Measurements from ENCODE around the gene PHLDB1. TPM values are rescaled to one million over a fixed set of nuclear protein-coding genes. Genes with fewer than 3 reads are reported as not detected.
"Not testable (repeated sequence)": the region's sequence is repeated elsewhere in the genome, so short reads cannot be mapped to it uniquely, and the experiment has no call there.

The PHLDB1 gene
- 100 to 1,000 TPM; 104 to 150 (median 109) TPM for total RNA-seq

DNA sequence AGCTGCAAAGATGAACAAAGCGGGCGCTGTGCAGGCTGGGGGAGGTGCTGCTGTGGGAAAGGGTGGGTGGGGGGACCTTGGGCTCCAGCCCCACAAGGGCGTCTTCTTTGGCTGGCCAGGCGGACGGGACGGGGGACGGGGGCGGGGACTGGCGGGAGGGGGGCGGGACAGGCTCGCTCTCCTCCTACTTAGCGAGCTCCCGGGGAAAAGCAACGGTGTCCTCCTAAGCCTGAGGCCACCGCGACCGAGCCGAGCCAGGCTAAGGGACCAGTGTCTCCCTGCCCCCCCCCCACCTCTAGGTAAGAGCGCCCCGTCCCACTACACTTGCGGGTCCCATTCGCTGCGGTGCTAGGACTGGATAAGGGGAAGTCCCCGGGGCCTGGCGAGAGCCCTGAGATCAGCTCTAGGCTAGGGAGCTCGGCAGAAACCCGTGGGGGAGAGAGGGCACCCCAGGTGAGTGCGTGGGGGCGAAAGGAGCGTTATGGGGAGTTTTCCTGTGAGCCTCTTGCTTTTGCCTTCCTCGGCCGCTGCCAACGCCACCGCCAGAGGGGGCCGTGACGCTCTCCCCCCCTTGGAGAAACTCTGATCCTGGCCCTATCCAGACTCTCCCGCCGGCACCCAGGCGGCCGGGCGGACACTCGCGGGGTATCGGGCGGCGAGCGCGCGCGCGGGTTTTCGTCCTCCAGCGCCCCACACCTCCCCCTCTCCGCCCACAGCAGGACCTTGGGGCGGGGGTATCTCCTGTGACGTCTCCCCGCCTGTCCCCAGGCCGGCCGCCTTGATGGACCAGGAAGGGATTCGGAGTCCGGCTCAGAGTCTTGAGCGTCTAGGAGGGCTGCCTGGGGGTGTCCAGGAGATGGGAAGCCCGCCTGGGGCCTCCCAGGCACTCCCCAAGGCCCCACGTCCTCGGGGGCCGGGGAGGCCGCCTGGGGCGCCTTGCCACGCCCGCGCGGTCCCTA is at the start of gene PHLDB1:
Gene PHLDB1 (plus strand): TSS at position 215 of the 959 bp plus-strand sequence. CDS start 6,222 bp downstream, outside the sequence.
- DNase-seq (ENCODE audit: low spot score in 2 of 2): no peak
- Histone ChIP-seq H3K36me3 (no peaks in the 10 kb centered on the region), H3K4me1 (peaks cover 0 to 12% of the 10 kb centered on the region in 2 donors), H3K9me3 (no peaks in the 10 kb centered on the region), H3K27me3 (peaks cover 0 to 6% of the 10 kb centered on the region in 2 donors), H3K4me3 (peak within 1 kb of the TSS; percentile 72 to 79 (median 78)), H3K27ac (peak within 1 kb of the TSS; percentile 92 to 94)
- TF ChIP-seq, protein P1, sequence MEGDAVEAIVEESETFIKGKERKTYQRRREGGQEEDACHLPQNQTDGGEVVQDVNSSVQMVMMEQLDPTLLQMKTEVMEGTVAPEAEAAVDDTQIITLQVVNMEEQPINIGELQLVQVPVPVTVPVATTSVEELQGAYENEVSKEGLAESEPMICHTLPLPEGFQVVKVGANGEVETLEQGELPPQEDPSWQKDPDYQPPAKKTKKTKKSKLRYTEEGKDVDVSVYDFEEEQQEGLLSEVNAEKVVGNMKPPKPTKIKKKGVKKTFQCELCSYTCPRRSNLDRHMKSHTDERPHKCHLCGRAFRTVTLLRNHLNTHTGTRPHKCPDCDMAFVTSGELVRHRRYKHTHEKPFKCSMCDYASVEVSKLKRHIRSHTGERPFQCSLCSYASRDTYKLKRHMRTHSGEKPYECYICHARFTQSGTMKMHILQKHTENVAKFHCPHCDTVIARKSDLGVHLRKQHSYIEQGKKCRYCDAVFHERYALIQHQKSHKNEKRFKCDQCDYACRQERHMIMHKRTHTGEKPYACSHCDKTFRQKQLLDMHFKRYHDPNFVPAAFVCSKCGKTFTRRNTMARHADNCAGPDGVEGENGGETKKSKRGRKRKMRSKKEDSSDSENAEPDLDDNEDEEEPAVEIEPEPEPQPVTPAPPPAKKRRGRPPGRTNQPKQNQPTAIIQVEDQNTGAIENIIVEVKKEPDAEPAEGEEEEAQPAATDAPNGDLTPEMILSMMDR (IDR thresholded peaks at IDR 0.05): peak in 2 of 3 donors; percentile 26 to 45
- no peak for TF ChIP-seq POLR2A (IDR thresholded peaks at IDR 0.05)
- intact Hi-C loops (cut with DNase I; ENCODE audit: low total_unique reads): no loop called here

DNA sequence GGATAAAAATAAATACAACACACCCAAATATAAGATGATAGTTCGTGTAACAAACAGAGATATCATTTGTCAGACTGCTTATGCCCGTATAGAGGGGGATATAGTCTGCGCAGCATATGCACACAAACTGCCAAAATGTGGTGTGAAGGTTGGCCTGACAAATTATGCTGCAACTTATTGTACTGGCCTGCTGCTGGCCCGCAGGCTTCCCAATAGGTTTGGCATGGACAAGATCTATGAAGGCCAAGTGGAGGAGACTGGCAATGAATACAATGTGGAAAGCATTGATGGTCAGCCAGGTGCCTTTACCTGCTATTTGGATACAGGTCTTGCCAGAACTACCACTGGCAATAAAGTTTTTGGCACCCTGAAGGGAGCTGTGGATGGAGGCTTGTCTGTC is 46.6 kb upstream of the PHLDB1 start:
- Histone ChIP-seq H3K27me3 (no peaks in the 10 kb centered on the region), H3K4me1 (no peaks in the 10 kb centered on the region), H3K27ac (no peak overlapping the region), H3K36me3 (no peaks in the 10 kb centered on the region), H3K9me3 (no peaks in the 10 kb centered on the region), H3K4me3 (no peak overlapping the region)
- TF ChIP-seq POLR2AphosphoS5 (IDR thresholded peaks at IDR 0.05) (no peak), POLR2A (IDR thresholded peaks at IDR 0.05) (no peak)
- TF ChIP-seq, protein P1 (IDR thresholded peaks at IDR 0.05): no peak
- DNase-seq (ENCODE audit: low spot score in 2 of 2): no peak
- intact Hi-C loops (cut with DNase I; ENCODE audit: low total_unique reads): no loop called here

DNA sequence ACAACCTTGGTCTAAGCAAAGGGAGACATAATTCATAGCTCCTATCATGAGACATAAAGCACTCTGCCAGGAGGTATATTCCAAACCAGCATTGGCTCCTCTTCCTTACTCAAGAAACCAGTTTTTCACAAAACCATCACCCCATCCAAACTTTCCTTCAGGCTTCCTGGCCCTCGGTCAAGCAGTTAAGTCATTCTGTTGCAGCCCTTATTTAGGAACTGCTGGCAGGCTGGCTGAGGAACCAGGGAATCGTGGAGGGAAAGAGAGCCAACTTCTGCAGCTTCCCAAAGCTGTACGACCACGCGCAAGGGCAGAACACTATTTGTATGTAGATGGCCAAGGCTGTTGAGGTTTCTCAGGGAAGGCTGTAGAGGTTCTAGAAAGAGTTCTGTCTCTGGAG is 42.4 kb upstream of the PHLDB1 start:
- Histone ChIP-seq H3K4me1 (no peaks in the 10 kb centered on the region), H3K9me3 (no peaks in the 10 kb centered on the region), H3K4me3 (peak overlapping the region; percentile 54 to 77 (median 66)), H3K27me3 (no peaks in the 10 kb centered on the region), H3K27ac (peak overlapping the region; percentile 92 to 94), H3K36me3 (no peaks in the 10 kb centered on the region)
- intact Hi-C loops (cut with DNase I; ENCODE audit: low total_unique reads): no loop called here
- peak in 1 of 2 donors; percentile 66 for DNase-seq (ENCODE audit: low spot score in 2 of 2)
- TF ChIP-seq, protein P1 (IDR thresholded peaks at IDR 0.05): no peak
- peak in 1 of 3 donors; percentile 17 for TF ChIP-seq POLR2AphosphoS5 (IDR thresholded peaks at IDR 0.05)

DNA sequence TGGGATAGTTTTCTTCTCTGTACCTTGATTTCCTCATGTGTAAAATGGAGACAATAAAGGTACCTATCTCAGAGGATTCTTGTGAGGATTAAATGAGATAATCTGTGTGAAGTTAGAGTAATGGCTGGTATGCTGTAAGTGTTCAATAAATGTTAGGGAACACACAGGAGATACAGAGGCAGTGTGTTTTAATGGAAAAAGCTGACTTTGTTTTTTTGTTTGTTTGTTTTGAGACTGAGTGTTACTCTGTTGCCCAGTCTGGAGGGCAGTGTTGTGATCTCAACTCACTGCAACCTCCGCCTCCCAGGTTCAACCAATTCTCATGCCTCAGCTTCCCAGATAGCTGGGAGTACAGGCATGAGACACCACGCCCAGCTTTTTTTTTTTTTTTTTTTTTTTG is 37.7 kb upstream of the PHLDB1 start:
- intact Hi-C loops (cut with DNase I; ENCODE audit: low total_unique reads): loop anchor here (10.0 kb wide), 1 partner anchor 1025 kb away; no protein-coding TSS in a partner anchor
- no peak overlapping the region for H3K4me3 ChIP-seq
- H3K4me1 ChIP-seq: peaks cover 5 to 15% of the 10 kb centered on the region in 2 donors
- no peak overlapping the region for H3K27ac ChIP-seq
- no peaks in the 10 kb centered on the region for H3K9me3 ChIP-seq
- TF ChIP-seq, protein P1 (IDR thresholded peaks at IDR 0.05): no peak
- TF ChIP-seq POLR2AphosphoS5 (IDR thresholded peaks at IDR 0.05): no peak
- TF ChIP-seq POLR2A (IDR thresholded peaks at IDR 0.05): no peak
- no peak for DNase-seq (ENCODE audit: low spot score in 2 of 2)
- no peaks in the 10 kb centered on the region for H3K36me3 ChIP-seq
- no peaks in the 10 kb centered on the region for H3K27me3 ChIP-seq

DNA sequence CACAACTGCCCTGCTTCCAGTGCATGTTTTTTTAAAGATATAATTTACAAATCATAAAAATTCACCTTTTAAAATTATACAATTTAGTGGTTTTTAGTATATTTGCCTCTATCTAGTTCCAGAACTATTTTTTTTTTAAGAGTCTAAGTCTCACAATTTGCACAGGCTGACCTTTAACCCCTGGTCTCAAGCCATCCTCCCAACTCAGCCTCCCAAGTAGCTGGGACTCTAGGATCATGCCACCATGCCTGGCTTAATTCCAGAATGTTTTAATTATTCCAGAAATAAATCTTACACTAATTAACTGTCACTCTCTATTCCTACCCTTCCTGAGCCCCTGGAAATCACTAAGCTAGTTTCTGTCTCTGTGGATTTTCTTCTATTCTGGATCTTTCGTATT is 36.6 kb upstream of the PHLDB1 start:
- intact Hi-C loops (cut with DNase I; ENCODE audit: low total_unique reads): loop anchor here (10.0 kb wide), 1 partner anchor 1026 kb away; no protein-coding TSS in a partner anchor
- no peaks in the 10 kb centered on the region for H3K27me3 ChIP-seq
- no peaks in the 10 kb centered on the region for H3K9me3 ChIP-seq
- no peak overlapping the region for H3K4me3 ChIP-seq
- no peak for DNase-seq (ENCODE audit: low spot score in 2 of 2)
- no peak for TF ChIP-seq POLR2A (IDR thresholded peaks at IDR 0.05)
- TF ChIP-seq, protein P1 (IDR thresholded peaks at IDR 0.05): no peak
- no peaks in the 10 kb centered on the region for H3K36me3 ChIP-seq
- peaks cover 5 to 22% of the 10 kb centered on the region in 2 donors for H3K4me1 ChIP-seq
- no peak overlapping the region for H3K27ac ChIP-seq

DNA sequence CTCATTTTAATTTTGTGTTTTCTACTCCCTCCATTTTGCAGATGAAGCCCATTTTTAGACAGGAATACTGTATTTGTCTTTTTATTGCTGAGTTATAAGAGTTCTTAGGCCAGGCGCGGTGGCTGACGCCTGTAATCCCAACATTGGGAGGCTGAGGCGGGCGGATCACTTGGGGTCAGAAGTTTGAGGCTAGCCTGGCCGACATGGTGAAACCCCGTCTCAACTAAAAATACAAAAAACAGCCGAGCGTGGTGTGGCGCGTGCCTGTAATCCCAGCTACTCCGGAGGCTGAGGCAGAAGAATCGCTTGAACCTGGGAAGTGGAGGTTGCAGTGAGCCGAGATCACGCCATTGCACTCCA is 35.7 kb upstream of the PHLDB1 start:
- peak overlapping the region; percentile 99 for H3K27ac ChIP-seq
- peaks cover 5 to 22% of the 10 kb centered on the region in 2 donors for H3K4me1 ChIP-seq
- H3K4me3 ChIP-seq: peak overlapping the region; percentile 98 to 100 (median 99)
- H3K9me3 ChIP-seq; DNase-seq (ENCODE audit: low spot score in 2 of 2); H3K36me3 ChIP-seq; H3K27me3 ChIP-seq: not testable (repeated sequence)
- intact Hi-C loops (cut with DNase I; ENCODE audit: low total_unique reads): loop anchor here (10.0 kb wide), 1 partner anchor 1027 kb away; no protein-coding TSS in a partner anchor

All from breast epithelium (tissue), 4 donors.